ENCODE measurements around the gene ZSCAN22.
"Not testable (repeated sequence)": the region's sequence is repeated elsewhere in the genome, so short reads cannot be mapped to it uniquely, and the experiment has no call there.

Gene ZSCAN22

GRCh38 chr19:58318297-58318696 is 8.5 kb upstream of the ZSCAN22 start:
- no peak for DNase-seq (ENCODE audit: low read depth)

GRCh38 chr19:58319241-58319640 is 7.6 kb upstream of the ZSCAN22 start:
- DNase-seq (ENCODE audit: low read depth): no peak

- no peak for DNase-seq (ENCODE audit: low read depth)
Observed at GRCh38 chr19:58325311-58326022, 1.3 kb upstream of the ZSCAN22 start.

GRCh38 chr19:58326501-58326913 is 287 bp upstream of the ZSCAN22 start:
- no peak for DNase-seq (ENCODE audit: low read depth)

- DNase-seq (ENCODE audit: low read depth): no peak
Observed at GRCh38 chr19:58328999-58329398, 2.2 kb downstream of the ZSCAN22 start.

GRCh38 chr19:58330458-58330857 is 3.7 kb downstream of the ZSCAN22 start:
- no peak for DNase-seq (ENCODE audit: low read depth)

- DNase-seq (ENCODE audit: low read depth): no peak
Observed at GRCh38 chr19:58332697-58333096, 5.9 kb downstream of the ZSCAN22 start.

- DNase-seq (ENCODE audit: low read depth): no peak
Observed at GRCh38 chr19:58334691-58335249, 8.0 kb downstream of the ZSCAN22 start.

GRCh38 chr19:58335630-58336029 is 8.8 kb downstream of the ZSCAN22 start:
- no peak for DNase-seq (ENCODE audit: low read depth)

- DNase-seq (ENCODE audit: low read depth): no peak
Observed at GRCh38 chr19:58336216-58336615, 9.4 kb downstream of the ZSCAN22 start.

GRCh38 chr19:58336820-58337219 is 10.0 kb downstream of the ZSCAN22 start:
- no peak for DNase-seq (ENCODE audit: low read depth)

- DNase-seq (ENCODE audit: low read depth): no peak
Observed at GRCh38 chr19:58338336-58338735, 11.5 kb downstream of the ZSCAN22 start.

GRCh38 chr19:58338825-58339558 is 12.2 kb downstream of the ZSCAN22 start:
- no peak for DNase-seq (ENCODE audit: low read depth)

GRCh38 chr19:58345558-58345957 is 18.8 kb downstream of the ZSCAN22 start:
- DNase-seq (ENCODE audit: low read depth): no peak

GRCh38 chr19:58346961-58347929 is 20.5 kb downstream of the ZSCAN22 start:
- peak; percentile 46 for DNase-seq (ENCODE audit: low read depth)

- not testable (repeated sequence) for DNase-seq (ENCODE audit: low read depth)
Observed at GRCh38 chr19:58348080-58348479, 21.3 kb downstream of the ZSCAN22 start.

GRCh38 chr19:58349590-58349989 is 22.8 kb downstream of the ZSCAN22 start:
- DNase-seq (ENCODE audit: low read depth): no peak

- DNase-seq (ENCODE audit: low read depth): no peak
Observed at GRCh38 chr19:58350001-58350861, 23.4 kb downstream of the ZSCAN22 start.

GRCh38 chr19:58350871-58351557 is 24.2 kb downstream of the ZSCAN22 start:
- DNase-seq (ENCODE audit: low read depth): no peak

GRCh38 chr19:58351558-58351878 is 24.7 kb downstream of the ZSCAN22 start:
- no peak for DNase-seq (ENCODE audit: low read depth)

All from T follicular helper cell (primary cell).